NCI-H69 (cell line): ENCODE data around the gene GEMIN4.
"Not testable (repeated sequence)": the region's sequence is repeated elsewhere in the genome, so short reads cannot be mapped to it uniquely, and the experiment has no call there.

Source experiments
- DNase-seq: peaks from one replicate; lab custom pipeline; 2025; lab: John Stamatoyannopoulos, UW

The GEMIN4 gene

GRCh38 chr17:778096-778495 is 26.0 kb upstream of the GEMIN4 start:
- DNase-seq, result no peak

DNA sequence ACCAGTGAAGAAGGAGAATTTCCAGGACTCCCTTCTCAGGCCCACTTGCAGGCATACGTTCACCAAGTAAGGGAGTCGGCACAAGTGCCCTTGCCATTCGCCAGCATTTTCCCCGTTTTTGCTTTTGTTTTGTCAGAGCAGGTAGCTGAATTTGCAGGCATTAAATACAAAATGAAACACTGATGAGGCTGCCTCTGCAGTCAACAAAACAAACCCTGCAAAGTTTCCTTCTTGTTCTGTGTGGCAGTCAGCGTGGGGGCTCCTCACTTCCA is 22.2 kb upstream of the GEMIN4 start:
- no peak for DNase-seq

DNA sequence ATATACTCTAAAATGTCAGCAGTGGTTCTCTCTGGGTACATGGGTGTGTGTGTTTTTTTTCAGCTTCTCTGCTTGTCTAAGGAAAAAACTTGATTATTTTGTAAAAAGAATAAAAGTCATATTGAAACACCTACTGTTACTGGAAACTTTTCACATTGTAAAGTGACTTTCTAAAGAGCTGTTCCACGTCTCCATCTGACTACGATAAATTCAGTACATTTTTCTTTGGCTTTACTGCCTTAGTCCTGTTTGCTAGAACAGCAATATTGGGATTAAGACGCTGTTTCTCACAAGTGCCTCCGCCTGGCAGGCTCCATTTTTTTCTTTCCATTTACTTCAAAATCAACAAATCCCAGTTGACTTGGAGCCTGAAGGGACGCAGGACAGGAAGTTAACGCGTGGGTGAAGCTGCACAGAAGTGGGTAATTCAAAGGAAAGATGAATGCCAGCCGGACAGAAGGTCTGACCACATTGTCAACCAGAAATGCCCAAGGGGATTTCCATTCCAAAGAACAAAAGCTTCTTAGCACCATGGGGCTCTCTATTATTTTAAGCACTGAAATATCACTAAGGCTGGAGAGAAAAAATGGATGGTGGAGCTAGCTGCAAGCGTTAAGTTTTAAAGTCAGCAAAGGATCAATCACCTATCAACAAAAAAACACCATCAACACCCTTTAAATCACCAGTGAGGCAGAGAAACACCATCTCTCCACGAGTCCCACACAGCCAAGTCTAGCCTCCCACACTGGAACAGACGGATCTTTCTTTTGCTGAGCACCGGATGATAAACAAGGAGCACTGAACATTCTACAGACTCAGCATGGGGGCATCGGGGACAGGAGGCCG is 21.6 kb upstream of the GEMIN4 start:
- DNase-seq, result peak; percentile 80

DNA sequence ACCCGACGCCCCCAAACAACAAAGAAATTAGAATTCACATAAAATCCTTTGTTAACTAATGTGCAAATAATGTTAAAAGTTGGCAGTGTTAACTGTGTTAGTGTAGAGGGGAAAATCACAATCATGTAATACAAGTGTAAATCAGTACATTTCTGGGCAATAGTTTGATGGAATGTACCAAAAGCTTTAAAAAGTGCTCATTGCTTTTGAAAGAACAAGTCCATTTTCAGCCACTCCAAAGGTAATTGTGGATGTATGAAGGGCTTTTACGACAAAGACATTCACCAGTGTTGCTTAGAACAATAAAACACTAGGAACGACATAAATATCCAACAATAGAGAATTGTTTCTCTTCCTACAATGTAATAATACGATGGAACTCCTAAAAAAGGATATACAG is 21.0 kb upstream of the GEMIN4 start:
- no peak for DNase-seq

DNA sequence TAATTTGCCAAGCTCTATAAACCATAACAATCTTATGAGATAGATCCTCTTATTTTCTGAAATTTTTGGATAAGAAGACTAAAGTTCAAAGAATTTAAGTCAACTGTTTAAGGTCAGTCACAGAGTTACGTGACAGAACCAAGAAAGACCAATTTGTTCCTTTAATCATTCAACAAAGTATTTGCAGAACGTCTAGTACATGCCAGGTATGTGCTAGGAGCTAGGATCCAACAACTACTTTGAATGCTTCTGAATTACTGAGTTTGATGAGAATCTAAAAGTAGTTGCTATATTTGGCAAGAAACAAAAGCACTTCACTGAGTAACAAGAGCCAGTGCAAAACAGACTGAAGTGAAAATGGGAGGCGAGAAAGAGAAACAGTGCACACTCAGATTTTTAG is 15.0 kb upstream of the GEMIN4 start:
- no peak for DNase-seq

GRCh38 chr17:760371-760770 is 8.3 kb upstream of the GEMIN4 start:
- DNase-seq, result no peak

DNA sequence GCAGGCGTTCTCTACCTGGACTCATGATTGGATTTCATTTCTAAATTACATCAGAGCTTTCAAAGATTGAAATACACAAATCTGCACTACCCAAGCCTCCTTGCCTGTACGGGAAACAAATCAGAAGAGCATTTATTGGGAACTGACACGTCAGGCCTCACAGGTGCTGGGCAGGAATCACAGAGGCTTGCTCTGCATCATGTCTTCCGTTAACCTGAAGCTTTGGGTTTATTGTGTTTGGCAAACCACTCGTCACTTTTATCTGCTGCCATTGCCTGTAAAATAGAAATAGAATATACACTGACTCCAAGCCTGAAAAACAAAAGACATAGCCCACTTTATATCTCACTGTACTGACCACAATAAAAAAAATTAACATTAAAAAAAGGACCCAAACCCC is 7.9 kb upstream of the GEMIN4 start:
- no peak for DNase-seq

DNA sequence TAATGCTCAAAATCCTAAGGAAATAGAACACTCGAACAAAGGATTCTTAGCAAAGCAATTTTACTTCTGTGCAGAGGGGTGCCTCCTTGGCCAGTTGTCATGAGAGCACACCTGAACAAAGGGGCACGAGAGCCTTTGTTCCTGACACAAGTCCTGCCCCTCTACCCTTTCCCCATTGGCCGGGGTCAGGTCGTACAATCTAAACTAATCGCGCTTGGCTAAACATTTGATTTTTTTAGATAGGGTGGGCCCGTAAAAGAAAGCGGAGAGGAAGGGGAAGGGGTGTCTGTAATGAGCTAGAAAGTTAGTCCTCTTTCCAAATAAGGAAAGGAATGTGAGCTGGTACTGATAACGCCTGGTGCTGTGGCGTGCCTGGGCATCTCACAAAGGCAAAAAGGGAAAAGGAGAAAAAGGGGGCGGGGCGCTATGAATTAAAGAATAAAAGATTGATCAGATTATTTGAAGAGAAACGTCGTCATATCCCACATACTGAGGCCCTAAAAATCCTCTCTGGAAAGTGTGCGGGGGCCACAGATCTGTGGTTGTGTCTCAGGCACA is 4.0 kb upstream of the GEMIN4 start:
- not testable (repeated sequence) for DNase-seq

DNA sequence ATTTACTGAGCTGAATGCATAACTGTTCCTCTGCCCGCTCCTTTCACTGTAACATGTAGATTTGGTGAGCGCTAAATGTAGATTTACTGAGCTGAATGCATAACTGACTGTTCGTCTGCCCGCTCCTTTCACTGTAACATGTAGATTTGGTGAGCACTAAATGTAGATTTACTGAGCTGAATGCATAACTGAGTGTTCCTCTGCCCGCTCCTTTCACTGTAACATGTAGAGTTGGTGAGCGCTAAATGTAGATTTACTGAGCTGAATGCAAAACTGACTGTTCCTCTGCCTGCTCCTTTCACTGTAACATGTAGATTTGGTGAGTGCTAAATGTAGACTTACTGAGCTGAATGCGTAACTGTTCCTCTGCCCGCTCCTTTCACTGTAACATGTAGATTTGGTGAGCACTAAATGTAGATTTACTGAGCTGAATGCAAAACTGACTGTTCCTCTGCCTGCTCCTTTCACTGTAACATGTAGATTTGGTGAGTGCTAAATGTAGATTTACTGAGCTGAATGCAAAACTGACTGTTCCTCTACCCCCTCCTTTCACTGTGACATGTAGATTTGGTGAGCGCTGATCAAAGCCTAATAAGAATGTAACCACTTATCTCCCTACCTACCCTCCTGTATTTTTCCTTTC is 3.4 kb upstream of the GEMIN4 start:
- not testable (repeated sequence) for DNase-seq

GRCh38 chr17:753418-753817 is 1.4 kb upstream of the GEMIN4 start:
- DNase-seq, result no peak

DNA sequence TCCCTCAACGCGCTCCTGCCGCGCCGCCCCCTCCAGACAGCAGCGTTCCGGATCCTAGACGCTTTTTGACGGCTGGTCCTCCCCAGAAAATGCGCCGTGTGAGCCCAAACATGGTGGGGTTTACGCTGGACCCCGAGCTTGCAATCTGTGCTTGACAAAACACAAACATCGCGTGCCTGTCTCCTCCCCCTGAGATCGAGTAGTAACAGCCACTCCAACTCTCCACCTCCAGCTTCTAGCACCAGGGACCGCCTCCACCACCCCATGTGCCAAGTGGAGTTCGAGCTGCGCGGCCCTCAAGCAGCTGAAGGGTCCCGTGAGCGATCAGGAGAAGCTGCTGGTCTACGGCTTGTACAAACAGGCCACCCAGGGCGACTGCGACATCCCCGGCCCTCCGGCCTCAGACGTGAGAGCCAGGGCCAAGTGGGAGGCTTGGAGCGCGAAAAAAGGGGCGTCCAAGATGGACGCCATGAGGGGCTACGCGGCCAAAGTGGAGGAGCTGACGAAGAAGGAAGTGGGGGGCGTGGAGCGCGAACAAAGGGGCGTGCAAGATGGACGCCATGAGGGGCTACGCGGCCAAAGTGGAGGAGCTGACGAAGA is 656 bp upstream of the GEMIN4 start:
- DNase-seq, result peak; percentile 63

- DNase-seq, result peak; percentile 48
Observed at GRCh38 chr17:751269-752001, 629 bp downstream of the GEMIN4 start.

DNA sequence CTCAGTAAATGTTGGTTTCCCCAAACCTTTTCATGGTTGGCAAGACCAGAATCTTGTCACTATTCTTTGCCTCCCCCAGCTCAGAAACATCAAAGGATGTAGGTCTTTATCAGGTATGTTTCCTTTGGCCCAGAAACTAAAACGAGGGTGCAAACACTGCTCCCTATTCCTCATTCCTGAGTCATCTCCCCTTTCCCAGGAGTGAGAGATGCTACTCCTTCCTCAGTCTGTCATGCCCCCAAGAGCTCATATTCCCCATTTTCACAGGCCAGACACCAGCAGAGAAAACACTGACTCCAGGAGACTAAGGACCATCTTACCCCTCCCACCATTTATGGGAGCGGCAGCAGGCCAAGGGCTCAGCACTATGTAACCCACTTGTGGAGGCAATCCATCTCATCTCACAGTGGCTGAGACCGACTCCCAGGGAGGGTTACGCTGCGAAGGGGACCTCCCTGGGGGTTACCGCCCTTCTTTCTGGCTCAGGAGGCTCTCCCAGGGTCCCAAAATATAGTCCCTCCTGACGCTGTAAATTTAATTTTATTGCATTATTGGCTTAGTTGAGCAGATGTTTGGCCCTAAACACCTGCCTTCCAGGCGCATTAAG is 1.5 kb downstream of the GEMIN4 start:
- DNase-seq, result no peak

GRCh38 chr17:749359-749758 is 2.7 kb downstream of the GEMIN4 start:
- DNase-seq, result not testable (repeated sequence)

DNA sequence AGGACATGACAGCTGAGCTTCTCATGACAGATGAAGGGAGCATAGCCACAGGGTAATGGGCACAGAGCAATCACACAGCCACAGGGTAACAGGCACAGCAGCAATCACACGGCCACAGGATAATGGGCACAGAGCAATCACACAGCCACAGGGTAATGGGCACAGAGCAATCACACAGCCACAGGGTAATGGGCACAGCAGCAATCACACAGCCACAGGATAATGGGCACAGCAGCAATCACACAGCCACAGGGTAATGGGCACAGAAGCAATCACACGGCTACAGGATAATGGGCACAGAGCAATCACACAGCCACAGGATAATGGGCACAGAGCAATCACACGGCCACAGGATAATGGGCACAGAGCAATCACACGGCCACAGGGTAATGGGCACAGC is 3.5 kb downstream of the GEMIN4 start:
- not testable (repeated sequence) for DNase-seq

DNA sequence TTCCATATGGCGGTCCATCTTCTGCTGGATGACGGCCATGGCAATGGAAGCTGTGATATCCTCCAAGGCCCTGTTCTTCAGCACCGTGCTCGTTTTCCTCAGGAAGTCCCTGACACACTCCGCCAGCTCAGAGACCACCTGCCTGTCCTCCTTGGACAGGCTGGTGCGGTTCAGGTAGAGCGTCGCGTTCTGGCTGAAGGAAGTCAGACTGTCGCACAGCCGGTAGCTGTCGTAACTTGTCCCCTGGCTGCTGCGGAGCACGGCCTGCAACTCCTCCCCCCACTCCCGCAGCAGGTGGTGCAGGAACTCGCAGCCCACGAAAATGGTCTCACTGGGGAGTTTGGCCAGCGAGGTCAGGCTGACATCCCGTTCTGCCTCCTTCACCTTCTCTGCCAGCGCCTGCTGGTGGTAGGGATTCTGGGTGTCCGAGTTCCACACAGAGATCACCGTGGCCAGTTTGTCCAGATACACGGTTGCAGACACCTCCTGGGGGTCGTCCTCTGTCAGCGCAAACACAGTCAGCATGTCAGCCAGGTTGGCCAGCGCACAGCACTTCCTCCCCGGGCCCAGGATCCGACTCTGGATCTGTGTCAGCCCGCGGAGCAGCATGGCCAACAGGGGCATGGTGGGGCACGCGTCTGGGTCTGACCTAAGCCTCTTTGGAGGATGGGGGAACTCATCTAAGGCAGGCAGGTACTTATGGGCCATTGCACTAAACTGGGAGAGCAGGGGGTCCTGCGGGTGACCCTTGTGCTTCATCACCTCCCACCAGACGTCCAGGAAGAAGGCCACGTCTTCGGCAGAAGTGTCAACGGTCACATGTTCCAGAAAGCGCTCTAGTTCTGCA is 5.1 kb downstream of the GEMIN4 start:
- no peak for DNase-seq

DNA sequence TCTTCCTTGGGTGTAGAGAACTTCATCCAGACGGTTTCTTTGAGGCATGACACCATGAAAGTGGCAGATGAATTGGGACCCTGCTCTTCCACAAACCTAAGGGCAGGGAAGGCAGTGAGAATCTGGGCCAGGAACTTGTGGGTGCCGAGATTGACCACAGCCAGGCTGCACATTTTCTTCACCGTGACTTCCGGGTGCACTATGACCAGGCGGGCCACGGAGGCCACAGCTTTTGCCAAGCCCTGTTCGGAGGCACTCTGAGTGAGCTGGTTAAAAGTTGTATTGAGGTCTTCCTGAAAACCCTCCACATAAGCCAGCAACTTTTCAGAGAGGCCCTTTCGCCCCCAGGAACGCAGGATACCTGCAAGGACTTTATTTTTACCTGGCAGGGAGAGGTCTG is 5.9 kb downstream of the GEMIN4 start:
- no peak for DNase-seq

- no peak for DNase-seq
Observed at GRCh38 chr17:745406-745805, 6.7 kb downstream of the GEMIN4 start.

- DNase-seq, result no peak
Observed at GRCh38 chr17:744937-745336, 7.1 kb downstream of the GEMIN4 start.

DNA sequence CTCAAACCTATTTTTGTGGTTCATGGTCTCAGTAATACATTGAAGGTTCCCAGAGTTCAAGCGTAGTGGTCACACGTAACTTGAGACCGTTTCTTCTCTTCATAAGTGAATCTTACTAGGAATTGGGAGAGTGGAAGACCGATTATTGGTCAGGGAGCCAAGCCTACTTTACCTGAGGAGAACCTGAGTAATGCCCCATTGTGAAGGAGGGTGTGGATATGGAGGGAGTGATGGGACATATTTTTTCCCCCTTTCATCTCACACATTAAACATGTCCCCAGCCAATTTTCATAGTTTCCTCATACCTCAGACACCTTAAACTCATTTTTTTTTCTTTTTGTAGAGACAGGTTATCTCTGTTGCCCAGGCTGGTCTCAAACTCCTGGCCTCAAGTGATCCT is 8.9 kb downstream of the GEMIN4 start:
- DNase-seq, result no peak

GRCh38 chr17:742147-742793 is 9.8 kb downstream of the GEMIN4 start:
- no peak for DNase-seq
